G401 (cell line): ENCODE results near the gene SURF2. TPM values are rescaled to one million over a fixed set of nuclear protein-coding genes. Genes with fewer than 3 reads are reported as not detected.
A peak's percentile ranks its signal among the peaks of the same experiment; 100 is the strongest.
"Not testable (repeated sequence)": the region's sequence is repeated elsewhere in the genome, so short reads cannot be mapped to it uniquely, and the experiment has no call there.

Experiments
- DNase-seq: peaks from one replicate; pipeline ENCODE4 v3.0.0-alpha.2; 2015; ENCODE audit warnings: low spot score
- in situ Hi-C: cut with HindIII; loops from 2 replicates; pipeline ENCODE4 v1.10.0; 2016; ENCODE audit warnings: low sequenced_read_pairs, mixed read lengths
- total RNA-seq: library from RNA; depleted of rRNA; stranded (reverse); fragments of >200 nt; shearing (Covaris generic); gene quantifications from 2 replicates; pipeline ENCODE4 v1.2.3, GENCODE V29; 2014

SURF2 gene
- total RNA-seq, 1 experiment from 2014 or later = 47.5 TPM

DNA sequence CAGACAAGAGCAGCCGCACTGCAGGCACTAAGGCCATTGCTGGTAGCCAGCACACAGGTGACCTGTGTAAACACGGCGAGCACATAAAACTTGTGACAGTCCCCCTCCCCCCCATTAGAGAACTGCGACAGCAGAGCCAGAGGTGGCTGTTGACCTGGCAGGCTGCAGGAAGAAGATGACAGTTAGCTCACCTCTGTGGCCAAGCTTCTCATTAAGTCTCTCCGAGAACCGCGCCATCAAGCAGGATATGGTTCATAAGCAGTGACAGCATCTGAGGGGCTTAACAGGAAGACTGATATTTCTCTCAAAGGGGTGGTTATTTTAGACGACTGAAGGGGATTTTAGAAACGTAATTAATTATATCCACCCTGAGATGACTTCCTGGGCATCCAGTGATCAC, 14.3 kb downstream of the SURF2 start:
- DNase-seq = no peak
- in situ Hi-C loops = no loop called here

DNA sequence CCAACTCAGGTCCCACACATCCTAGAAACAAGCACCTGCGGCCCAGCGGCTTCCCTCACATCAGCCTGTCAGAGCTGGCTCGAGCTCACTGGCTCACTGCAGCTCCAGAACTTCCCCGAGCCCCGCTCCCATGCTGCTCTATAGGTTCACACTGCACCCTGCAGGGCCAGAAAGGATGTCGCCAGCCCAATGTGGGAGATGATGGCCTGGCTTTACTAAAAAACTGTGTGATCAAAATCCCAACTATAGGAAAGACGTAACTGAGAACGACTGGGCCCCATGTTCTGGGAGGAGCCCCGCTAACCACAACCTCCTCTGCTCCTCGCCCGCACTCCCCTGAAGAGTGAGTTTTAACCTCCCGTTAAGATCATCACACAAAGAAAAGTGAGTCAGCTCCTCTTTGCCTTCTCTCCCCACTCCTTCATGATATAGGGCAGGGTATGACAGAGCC, 14.9 kb downstream of the SURF2 start:
- no peak for DNase-seq

DNA sequence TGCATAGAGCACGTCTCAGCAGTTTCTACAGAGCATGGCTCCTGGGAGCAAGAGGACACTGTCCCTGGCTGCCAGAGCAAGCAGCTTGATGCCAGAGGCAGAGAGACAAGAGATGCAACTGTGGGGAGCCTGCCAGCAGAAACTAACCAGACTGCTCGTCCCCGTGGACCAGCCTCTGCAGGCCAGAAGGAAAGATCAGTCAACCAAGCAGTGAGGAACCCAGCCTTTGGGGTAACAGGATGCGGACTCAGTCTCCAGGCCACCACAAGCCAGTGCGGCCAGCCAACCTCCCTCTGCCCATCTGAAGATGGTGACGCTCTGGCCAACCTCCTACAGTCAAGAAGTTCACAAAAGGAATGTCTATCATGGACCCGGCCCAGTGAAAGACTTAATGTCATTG, 15.8 kb downstream of the SURF2 start:
- no peak for DNase-seq
- in situ Hi-C loops = no loop called here

More for the DNA sequence above, 14.9 kb downstream of the SURF2 start:
- in situ Hi-C loops = no loop called here

DNA sequence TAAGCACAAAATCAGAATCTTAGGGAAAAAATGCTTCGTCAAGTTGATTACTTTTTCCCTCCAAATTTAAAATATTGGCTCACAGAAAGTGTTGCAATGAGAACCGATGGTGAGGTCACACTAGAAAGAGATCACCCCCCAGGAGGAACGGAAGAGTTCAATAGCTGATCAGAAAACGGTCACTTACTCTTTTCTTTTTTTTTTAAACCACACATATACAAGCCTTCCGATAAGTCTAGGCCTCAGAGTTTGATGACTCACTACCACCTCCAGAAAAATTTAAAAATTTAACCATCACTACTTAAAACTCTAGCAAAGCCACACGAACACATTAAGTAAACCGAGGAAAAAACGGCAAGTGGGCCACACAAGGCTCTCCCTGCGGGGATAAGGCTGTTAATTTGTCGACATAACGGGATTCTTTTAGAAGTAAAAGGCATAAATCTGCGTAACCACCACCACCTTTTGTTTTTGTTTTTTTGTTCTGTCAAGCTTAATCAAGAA, 18.3 kb downstream of the SURF2 start:
- DNase-seq = no peak
- in situ Hi-C loops = loop anchor here (5.0 kb wide), 1 partner anchor 43 kb away; the partner anchor contains the start of gene REXO4

DNA sequence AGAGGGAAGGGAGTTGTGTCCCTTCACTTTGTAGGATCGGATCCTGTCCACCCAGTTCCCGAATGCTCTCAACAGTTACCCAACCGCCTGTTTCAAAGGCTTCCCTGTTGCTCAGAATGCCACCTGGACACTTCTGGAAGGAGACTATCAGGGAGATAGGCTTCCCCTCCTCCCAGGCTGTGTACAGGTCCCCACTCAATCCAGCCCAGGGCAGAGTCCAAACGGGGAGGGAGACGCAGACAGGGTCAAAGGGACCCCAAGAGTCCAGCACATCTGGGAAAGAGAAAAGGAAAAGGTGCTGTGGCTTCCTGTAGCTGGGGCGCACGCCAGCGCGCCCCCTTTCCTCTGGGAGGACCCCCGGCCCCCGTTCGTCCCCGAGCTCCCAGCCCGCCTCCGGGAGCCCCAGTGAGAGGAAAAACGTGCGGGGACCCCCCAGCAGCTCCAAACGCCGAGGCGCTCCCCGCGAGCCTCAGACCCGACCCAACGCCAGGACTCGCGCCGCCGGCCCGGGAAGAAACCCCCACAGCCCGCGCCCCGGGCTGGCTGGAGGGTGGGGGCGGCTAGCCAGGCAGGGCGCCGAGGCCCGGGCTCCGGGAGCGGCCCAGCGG, 18.9 kb downstream of the SURF2 start:
- DNase-seq = no peak
- in situ Hi-C loops = loop anchor here (5.0 kb wide), 1 partner anchor 42 kb away; the partner anchor contains the start of gene REXO4

DNA sequence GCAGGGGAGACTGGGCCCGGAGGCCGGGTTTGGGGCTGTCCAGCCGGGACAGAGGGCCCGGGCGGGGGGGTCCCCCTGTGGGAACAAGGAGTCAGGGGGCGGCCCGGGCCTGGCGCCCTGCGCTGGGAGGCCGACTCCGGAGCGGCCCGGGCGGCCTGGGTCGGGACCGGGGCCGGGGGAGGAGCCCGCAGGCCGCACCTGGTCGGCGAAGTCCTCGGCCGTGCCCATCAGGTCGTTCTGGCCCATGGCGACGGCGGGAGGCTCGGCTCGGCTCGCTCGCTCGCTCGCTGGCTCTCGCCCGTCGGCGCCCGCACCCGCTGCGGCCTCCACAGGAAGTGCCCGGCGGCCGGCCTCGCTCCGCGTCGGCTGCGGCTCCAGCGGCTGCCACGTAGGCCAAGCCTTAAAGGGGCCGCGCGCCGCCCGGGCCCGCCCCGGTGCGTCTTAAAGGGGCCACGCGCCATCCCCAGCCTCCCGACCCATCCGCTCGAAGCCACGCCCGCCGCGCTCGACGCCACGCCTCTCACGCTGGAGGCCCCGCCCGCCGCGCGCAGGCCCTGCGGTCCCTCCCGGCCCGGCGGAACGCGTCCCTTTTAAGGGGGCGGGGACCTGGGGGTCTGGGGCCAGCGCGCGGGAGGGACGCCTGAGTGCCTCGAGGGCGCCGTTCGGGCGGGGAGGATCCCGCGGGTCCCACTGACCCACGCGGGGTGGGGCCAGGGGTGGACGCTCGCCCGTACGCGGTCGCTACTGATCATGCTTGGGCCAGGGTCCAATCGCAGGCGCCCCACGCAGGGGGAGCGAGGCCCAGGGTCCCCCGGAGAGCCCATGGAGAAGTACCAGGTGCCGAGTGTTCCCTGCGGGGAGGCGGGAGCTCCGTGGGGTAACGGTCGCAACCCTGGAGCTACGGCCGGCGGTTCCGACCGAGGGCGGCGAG, 19.6 kb downstream of the SURF2 start, which contains the start of the genes STKLD1 and SURF4:
TSS of gene STKLD1 (plus strand) at position 643 of the 931 bp plus-strand sequence. CDS start at position 751, 108 bp downstream.
TSS of gene SURF4 (minus strand) at position 337 of the 931 bp plus-strand sequence. CDS start at position 246, 91 bp downstream.
- in situ Hi-C loops = loop anchor here (5.0 kb wide), 1 partner anchor 41 kb away; the partner anchor contains the start of gene REXO4
- peak; percentile 95 for DNase-seq

DNA sequence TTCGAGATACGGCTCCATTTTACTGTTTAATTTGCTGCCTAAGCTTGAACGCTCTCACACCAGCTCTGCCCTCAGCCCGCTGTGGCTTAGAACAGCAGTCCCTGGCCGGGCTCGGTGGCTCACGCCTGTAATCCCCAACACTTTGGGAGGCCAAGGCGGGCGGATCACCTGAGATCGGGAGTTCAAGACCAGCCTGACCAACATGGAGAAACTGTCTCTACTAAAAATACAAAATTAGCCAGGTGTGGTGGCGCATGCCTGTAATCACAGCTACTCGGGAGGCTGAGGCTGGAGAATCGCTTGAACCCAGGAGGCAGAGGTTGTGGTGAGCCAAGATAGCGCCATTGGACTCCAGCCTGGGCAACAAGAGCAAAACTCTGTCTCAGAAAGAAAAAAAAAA, 20.9 kb downstream of the SURF2 start:
- in situ Hi-C loops = loop anchor here (5.0 kb wide), 1 partner anchor 40 kb away; the partner anchor contains the start of gene REXO4
- not testable (repeated sequence) for DNase-seq

DNA sequence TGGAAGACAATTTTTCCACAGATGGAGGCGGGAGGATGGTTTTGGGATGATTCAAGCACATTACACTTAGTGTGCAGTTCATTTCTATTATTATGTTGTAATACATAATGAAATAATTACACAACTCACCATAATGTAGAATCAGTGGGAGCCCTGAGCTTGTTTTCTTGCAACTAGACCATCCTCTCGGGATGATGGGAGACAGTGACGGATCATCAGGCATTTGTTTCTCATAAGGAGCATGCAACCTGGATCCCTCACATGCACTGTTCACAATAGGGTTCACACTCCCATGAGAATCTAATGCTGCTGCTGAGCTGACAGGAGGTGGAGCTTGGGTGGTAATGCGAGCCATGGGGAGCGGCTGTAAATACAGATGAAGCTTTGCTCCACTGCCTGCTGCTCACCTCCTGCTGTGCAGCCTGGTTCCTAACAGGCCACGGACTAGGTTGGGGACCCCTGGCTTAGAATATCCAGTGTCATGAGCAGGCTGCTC, 21.4 kb downstream of the SURF2 start:
- in situ Hi-C loops = loop anchor here (5.0 kb wide), 1 partner anchor 40 kb away; the partner anchor contains the start of gene REXO4
- no peak for DNase-seq

DNA sequence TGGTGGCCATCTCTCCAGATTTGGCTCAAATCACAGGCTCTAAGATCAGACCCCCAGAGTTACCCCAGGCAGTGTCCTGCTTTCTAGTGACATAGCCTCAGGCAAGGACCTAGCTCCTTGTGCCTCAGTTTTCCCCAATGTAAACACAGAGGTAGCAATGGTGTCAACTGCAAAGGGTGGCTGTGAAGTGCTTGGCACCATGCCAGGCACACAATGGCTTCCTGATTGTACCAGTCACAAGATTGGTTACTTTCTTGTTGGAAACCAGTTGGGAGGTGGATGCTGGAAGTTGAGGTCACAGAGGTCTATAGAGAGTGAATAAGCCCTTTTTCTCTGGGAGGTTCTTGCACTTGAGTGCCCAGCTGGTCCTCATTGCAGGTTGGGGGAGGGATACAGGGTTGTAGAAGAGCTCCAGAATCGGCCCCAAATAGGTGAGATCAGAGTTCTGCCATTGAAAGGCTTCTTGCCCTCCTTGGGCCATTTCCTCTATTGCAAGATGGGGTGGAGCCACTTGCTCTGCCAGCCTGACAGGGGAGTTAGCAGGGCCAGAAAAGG, 22.1 kb downstream of the SURF2 start:
- in situ Hi-C loops = loop anchor here (5.0 kb wide), 1 partner anchor 39 kb away; the partner anchor contains the start of gene REXO4
- DNase-seq = no peak

DNA sequence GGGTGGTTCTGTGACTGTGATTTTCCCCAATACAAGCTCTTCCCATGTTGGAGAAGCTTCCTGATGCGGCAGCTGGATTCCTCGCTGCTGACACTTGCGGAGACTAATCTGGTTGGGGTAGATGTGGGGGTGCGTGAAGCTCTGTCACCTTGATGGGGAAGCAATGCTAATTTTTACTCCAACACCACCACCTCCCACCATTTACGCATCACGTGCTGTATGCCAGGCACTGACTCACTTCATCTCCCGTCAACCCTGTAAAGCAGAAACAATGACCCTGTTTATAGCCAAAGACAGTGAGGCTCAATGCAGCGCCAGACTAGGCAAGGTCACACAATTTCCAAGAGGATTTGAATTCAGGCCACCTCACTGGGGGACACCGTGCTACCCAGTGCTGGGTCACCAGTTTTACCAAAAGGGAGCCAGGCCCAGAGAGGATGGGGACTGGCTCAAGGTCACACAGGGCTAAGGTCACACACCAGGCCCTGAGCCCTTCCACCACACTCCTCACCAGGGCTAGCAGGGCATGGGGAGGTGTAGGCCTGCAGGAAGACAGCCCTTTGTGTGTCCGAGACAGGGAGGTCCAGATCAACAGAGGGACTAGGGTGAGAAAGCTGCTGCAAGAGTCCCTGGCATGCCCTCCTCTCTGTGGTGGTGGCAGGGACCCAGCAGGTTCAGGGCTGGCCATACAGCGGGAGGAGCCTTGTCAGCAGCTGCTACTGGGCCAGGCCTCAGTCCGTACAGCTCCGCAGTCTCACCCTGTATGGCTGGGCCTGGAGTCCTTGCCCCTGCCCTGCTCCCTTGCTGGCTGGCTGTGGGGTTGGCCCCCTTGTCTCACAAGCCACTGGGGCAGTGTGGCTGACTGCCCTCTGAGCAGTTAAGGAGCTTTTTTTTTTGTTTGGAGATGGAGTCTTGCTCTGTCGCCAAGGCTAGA, 23.1 kb downstream of the SURF2 start:
- no peak for DNase-seq
- in situ Hi-C loops = loop anchor here (5.0 kb wide), 1 partner anchor 38 kb away; the partner anchor contains the start of gene REXO4

DNA sequence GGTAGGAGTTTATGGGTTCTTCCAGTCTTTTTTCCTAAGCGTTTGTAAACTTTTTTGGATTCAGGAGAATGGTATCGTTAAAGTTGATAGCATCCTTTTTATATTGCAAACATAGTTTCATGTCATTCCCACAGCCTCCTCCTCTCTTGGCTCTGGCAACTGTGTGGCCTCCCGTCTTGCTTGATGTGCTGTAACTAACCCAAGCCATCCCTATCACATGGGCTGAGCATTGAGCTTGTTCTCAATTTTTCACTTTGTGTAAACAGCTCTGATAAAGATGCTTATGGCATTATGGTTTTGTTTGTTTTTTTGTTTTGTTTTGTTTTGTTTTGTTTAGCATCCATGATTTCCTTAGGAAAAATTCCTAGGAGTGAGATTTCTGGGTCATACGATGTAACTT, 24.4 kb downstream of the SURF2 start:
- no peak for DNase-seq
- in situ Hi-C loops = no loop called here

DNA sequence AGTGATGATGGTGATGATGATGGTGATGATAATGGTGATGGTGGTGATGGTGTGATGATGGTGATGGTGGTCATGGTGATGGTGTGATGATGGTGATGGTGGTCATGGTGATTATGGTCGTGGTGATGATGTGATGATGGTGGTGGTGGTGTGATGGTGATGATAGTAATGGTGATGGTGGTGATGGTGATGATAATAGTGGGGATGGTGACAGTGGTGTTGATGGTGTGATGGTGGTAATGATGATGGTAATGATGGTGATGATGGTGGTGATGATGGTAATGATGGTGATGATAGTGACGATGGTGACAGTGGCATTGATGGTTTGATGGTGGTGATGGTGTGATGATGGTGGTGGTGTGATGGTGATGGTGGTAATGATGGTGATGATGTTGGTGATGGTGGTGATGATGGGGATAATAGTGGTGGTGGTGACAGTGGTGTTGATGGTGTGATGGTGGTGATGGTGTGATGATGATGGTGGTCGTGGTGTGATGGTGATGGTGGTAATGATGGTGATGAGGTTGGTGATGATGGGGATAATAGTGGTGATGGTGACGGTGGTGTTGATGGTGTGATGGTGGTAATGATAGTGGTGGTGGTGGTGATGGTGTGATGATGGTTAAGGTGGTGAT, 26.3 kb downstream of the SURF2 start:
- in situ Hi-C loops = no loop called here
- no peak for DNase-seq

DNA sequence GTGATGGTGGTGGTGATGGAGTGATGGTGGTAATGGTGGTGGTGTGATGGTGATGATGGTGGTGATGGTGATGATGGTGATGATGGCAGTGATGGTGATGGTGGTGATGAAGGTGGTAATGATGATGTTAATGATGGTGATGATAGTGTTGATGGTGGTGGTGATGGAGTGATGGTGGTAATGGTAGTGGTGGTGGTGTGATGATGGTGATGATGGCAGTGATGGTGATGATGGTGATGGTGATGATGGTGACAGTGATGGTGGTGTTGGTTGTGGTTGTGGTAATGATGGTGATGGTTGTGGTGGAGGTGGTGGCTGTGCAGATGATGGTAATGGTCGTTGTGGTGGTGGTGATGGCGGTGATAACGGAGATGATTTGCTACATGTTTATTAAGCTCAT, 27.1 kb downstream of the SURF2 start:
- no peak for DNase-seq
- in situ Hi-C loops = no loop called here

DNA sequence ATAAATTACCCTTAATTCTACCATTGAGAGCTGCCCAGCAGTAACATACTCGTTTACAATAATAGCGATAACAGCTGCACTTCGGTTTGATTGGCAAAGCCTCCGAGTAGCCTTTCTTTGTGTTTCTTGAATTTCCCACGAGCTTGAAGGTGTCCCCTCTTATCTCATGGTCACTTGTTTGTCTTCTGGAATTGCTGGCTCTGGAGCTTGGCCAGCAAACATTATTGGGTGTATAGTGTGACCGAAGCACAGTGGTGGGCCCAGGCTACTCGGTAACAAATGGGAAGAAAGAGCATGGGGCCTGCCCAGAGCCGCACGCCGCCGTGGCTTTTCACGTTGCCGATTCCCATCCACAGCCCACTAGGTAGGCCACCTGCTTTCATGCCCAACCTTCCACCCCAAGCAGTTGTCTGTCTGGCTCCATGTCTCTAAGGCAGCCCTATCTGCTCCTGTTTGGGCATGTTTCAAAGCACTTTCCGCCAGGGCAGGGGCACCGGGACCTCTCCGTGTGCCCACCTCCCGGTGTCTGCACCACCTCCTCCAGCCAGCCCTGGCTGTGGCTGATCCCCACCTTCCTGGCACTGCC, 28.5 kb downstream of the SURF2 start:
- in situ Hi-C loops = no loop called here
- no peak for DNase-seq

DNA sequence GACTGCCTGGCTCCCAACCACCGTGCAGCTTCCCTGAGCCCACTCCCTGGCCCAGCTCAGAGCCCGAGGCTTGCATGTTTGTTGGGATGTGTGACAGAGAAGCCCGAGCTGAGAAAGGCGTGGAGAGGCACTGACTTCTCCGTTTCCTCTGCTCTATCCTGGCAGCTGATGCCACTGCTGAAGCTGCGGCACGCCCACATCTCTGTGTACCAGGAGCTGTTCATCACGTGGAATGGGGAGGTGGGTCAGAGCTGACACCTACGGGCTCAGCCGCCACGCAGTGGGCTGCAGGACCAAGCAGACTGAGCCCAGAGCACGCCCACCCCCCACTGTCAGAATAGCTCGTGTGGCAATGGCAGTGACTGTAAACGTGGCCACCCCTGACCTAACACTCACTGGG, 29.1 kb downstream of the SURF2 start:
- in situ Hi-C loops = no loop called here
- DNase-seq = no peak

DNA sequence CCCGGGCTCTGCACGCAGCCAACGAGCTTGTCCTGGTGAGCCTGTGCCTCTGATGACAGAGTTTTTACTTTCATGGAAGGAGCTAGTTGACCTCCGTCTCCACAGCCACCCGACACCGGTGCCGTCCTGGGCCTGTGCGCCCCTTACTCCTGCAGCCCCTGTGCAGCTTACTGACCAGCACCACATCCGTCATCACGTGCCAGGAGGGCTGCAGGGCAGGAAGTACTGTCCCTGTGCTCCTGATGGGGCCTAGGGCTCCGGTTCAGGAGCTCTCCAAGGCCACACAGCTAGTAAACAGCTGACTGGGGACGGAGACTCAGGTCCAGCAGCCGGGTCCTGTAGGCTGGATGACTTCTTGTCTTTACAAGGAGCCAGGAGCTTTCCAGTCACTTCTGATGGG, 30.0 kb downstream of the SURF2 start:
- DNase-seq = no peak
- in situ Hi-C loops = no loop called here

DNA sequence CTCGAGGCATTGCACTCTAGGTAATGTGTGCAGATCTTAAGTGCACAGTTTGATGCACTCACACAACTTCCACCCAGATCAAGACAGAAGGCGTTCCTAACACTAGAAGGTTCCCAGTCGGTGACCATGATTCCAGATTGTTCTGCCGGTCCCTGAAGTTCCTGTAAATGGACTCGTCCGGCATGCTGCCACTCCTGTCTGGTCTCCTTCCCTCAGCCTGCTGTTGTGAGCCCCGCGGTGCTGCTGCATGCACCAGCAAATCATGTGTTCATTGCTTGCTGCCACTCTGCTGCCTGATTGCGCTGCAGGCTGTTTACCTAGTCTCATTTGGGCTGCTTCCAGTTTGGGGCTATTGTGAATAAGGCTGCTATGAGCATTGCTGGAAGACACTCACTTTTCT, 31.3 kb downstream of the SURF2 start:
- in situ Hi-C loops = no loop called here
- no peak for DNase-seq
